ENCODE measurements around the gene PGBD1. TPM values are rescaled to one million over a fixed set of nuclear protein-coding genes. Genes with fewer than 3 reads are reported as not detected.

PGBD1 gene
- total and polyA plus RNA-seq, 2 of the 8 experiments (the other 6 are each of a cell fraction or from before 2014, with no cell fraction given) = 2.5 to 9.2 TPM

- TF ChIP-seq CHD7 (IDR thresholded peaks at IDR 0.05; ENCODE audit: insufficient replicate concordance, low read length) (no peak), BCL11A (IDR thresholded peaks at IDR 0.05; ENCODE audit: low read depth in 2 of 2, low read length in 2 of 2) (no peak), RXRA (IDR thresholded peaks at IDR 0.05; ENCODE audit: insufficient read depth, low read depth, low read length) (no peak), USF2 (IDR thresholded peaks at IDR 0.05; ENCODE audit: low read length) (no peak), TEAD4 (IDR thresholded peaks at IDR 0.05; ENCODE audit: low read depth, low read length) (no peak), FOSL1 (IDR thresholded peaks at IDR 0.05; ENCODE audit: insufficient read depth, low read depth, low read length) (no peak), GABPA (IDR thresholded peaks at IDR 0.05; ENCODE audit: borderline replicate concordance, insufficient read depth, low read length) (no peak), CBX8 (IDR thresholded peaks at IDR 0.05; ENCODE audit: borderline replicate concordance, low read depth, low read length) (no peak), YY1 (IDR thresholded peaks at IDR 0.05; ENCODE audit: low read depth, low read length) (no peak), JUN (IDR thresholded peaks at IDR 0.05; ENCODE audit: low read depth, low read length) (no peak)
Observed at GRCh38 chr6:28323813-28324424, 42.5 kb downstream of the PGBD1 start (continued).

Measured in H1 (cell line).